GM18867 (cell line): ENCODE measurements around the gene KIF12.
A peak's percentile ranks its signal among the peaks of the same experiment; 100 is the strongest.

Experiments used
- ATAC-seq: cut with Tn5 transposase; IDR thresholded peaks from one replicate; pipeline ENCODE4 v1.9.1; 2021; ENCODE audit warnings: mild to moderate bottlenecking, moderate library complexity; ENCODE audit not compliant: unreplicated experiment

KIF12 gene

GRCh38 chr9:114123031-114123977, 24.2 kb upstream of the KIF12 start:
- ATAC-seq: no peak

GRCh38 chr9:114122136-114123027, 23.3 kb upstream of the KIF12 start:
- ATAC-seq: no peak

- ATAC-seq: no peak
Observed at GRCh38 chr9:114121227-114122135, 22.4 kb upstream of the KIF12 start.

- no peak for ATAC-seq
Observed at GRCh38 chr9:114120192-114121014, 21.3 kb upstream of the KIF12 start.

- no peak for ATAC-seq
Observed at GRCh38 chr9:114119242-114120191, 20.4 kb upstream of the KIF12 start.

- ATAC-seq: no peak
Observed at GRCh38 chr9:114117996-114118830, 19.1 kb upstream of the KIF12 start.

- ATAC-seq: no peak
Observed at GRCh38 chr9:114117614-114117995, 18.5 kb upstream of the KIF12 start.

- ATAC-seq: no peak
Observed at GRCh38 chr9:114116126-114116747, 17.1 kb upstream of the KIF12 start.

GRCh38 chr9:114115654-114116125, 16.6 kb upstream of the KIF12 start:
- ATAC-seq: no peak

GRCh38 chr9:114114364-114114763, 15.3 kb upstream of the KIF12 start:
- no peak for ATAC-seq

- no peak for ATAC-seq
Observed at GRCh38 chr9:114112778-114113584, 13.9 kb upstream of the KIF12 start.

GRCh38 chr9:114112325-114112724, 13.2 kb upstream of the KIF12 start:
- ATAC-seq: no peak

GRCh38 chr9:114110180-114110579, 11.1 kb upstream of the KIF12 start:
- ATAC-seq: no peak

GRCh38 chr9:114109124-114109523, 10.0 kb upstream of the KIF12 start:
- no peak for ATAC-seq

GRCh38 chr9:114108016-114108833, 9.1 kb upstream of the KIF12 start:
- peak; percentile 79 for ATAC-seq
